Vagina (tissue), 2 donors: ENCODE measurements around the gene SLC6A4.

ENCODE experiments used
- CTCF ChIP-seq, 3 experiments: fragments of 450-650 bp in 2 of 3; fragments of 200-600 bp in 1 of 3; sonication (generic) in 1 of 3; IDR thresholded peaks; one replicate each; pipeline ENCODE4 v1.5.1; 2017 to 2019; ENCODE audit warnings: antibody characterized with exemption in 3 of 3, mild to moderate bottlenecking in 2 of 3, moderate library complexity in 2 of 3
- POLR2A ChIP-seq, 2 donors: fragments of 450-650 bp; IDR thresholded peaks; one replicate each; pipeline ENCODE4 v1.6.1; 2017; ENCODE audit warnings: antibody characterized with exemption in 2 of 2, mild to moderate bottlenecking in 2 of 2, moderate library complexity in 2 of 2

- no peak for TF ChIP-seq CTCF (IDR thresholded peaks at IDR 0.05)
- TF ChIP-seq POLR2A (IDR thresholded peaks at IDR 0.05): no peak
These were observed 11.0 kb downstream of the SLC6A4 start for GRCh38 chr17:30224419-30224960.
